Kasumi-1 (cell line): ENCODE results near the gene DYNC1I2.
A peak's percentile ranks its signal among the peaks of the same experiment; 100 is the strongest.

Source experiments
- DNase-seq, 2 experiments: peaks; one replicate each; lab custom pipeline; 2025; lab: John Stamatoyannopoulos, UW

DYNC1I2 gene

GRCh38 chr2:171687287-171688128, at the start of gene DYNC1I2:
Gene DYNC1I2 (plus strand): TSS chr2:171687469. CDS start chr2:171690156, 2,687 bp downstream.
- DNase-seq = peak; percentile 99 to 100

GRCh38 chr2:171651667-171652415, 35.4 kb upstream of the DYNC1I2 start:
- no peak for DNase-seq

- DNase-seq = no peak
Observed at GRCh38 chr2:171652416-171652785, 34.9 kb upstream of the DYNC1I2 start.

GRCh38 chr2:171655586-171655985, 31.7 kb upstream of the DYNC1I2 start:
- peak; percentile 95 to 99 for DNase-seq

GRCh38 chr2:171667041-171667440, 20.2 kb upstream of the DYNC1I2 start:
- DNase-seq = no peak

GRCh38 chr2:171668183-171668582, 19.1 kb upstream of the DYNC1I2 start:
- no peak for DNase-seq

- no peak for DNase-seq
Observed at GRCh38 chr2:171669121-171669520, 18.1 kb upstream of the DYNC1I2 start.

GRCh38 chr2:171670655-171671054, 16.6 kb upstream of the DYNC1I2 start:
- DNase-seq = no peak

GRCh38 chr2:171671867-171672266, 15.4 kb upstream of the DYNC1I2 start:
- no peak for DNase-seq

- DNase-seq = no peak
Observed at GRCh38 chr2:171673905-171674304, 13.4 kb upstream of the DYNC1I2 start.

GRCh38 chr2:171675810-171676345, 11.4 kb upstream of the DYNC1I2 start:
- no peak for DNase-seq

- no peak for DNase-seq
Observed at GRCh38 chr2:171678619-171679018, 8.7 kb upstream of the DYNC1I2 start.

GRCh38 chr2:171688129-171688465, 828 bp downstream of the DYNC1I2 start:
- DNase-seq = peak in 1 of 2 experiments; percentile 48

- DNase-seq = no peak
Observed at GRCh38 chr2:171692331-171692730, 5.1 kb downstream of the DYNC1I2 start.

GRCh38 chr2:171702781-171703556, 15.7 kb downstream of the DYNC1I2 start:
- no peak for DNase-seq

- DNase-seq = peak; percentile 69 to 79
Observed at GRCh38 chr2:171703574-171704347, 16.5 kb downstream of the DYNC1I2 start.

- DNase-seq = peak; percentile 77 to 83
Observed at GRCh38 chr2:171706152-171706803, 19.0 kb downstream of the DYNC1I2 start.

GRCh38 chr2:171707752-171708151, 20.5 kb downstream of the DYNC1I2 start:
- DNase-seq = no peak

GRCh38 chr2:171709011-171709685, 21.9 kb downstream of the DYNC1I2 start:
- DNase-seq = no peak

GRCh38 chr2:171711351-171711750, 24.1 kb downstream of the DYNC1I2 start:
- no peak for DNase-seq
